Skin epidermis (tissue), 12 donors: ENCODE results near the gene DMD.
"Not testable (repeated sequence)": the region's sequence is repeated elsewhere in the genome, so short reads cannot be mapped to it uniquely, and the experiment has no call there.

Experiments used
- H3K27ac ChIP-seq, 21 experiments: fragments of 200-600 bp; sonication (generic) in 11 of 21; one replicate each; pipeline ENCODE4 v1.5.0; 2020; ENCODE audit warnings: mild to moderate bottlenecking in 3 of 21, inconsistent platforms in 2 of 21, moderate library complexity in 2 of 21
- H3K4me3 ChIP-seq, 7 experiments: fragments of 200-600 bp; sonication (generic) in 2 of 7; one replicate each; pipeline ENCODE4 v1.5.0; 2020; ENCODE audit warnings: inconsistent platforms in 2 of 7, mild to moderate bottlenecking in 2 of 7, moderate library complexity in 1 of 7

The DMD gene

GRCh38 chrX:32408389-32408788 lies 803.0 kb downstream of the DMD start:
- H3K4me3 ChIP-seq: no peak overlapping the region

GRCh38 chrX:32397562-32398216 lies 813.7 kb downstream of the DMD start:
- H3K27ac ChIP-seq: no peak overlapping the region

More at GRCh38 chrX:32408389-32408788, 803.0 kb downstream of the DMD start:
- no peak overlapping the region for H3K27ac ChIP-seq

GRCh38 chrX:32395878-32396277 lies 815.5 kb downstream of the DMD start:
- H3K27ac ChIP-seq: no peak overlapping the region

More at GRCh38 chrX:32397562-32398216, 813.7 kb downstream of the DMD start:
- H3K4me3 ChIP-seq: no peak overlapping the region

GRCh38 chrX:32392655-32393054 lies 818.7 kb downstream of the DMD start:
- H3K4me3 ChIP-seq: no peak overlapping the region

More at GRCh38 chrX:32395878-32396277, 815.5 kb downstream of the DMD start:
- no peak overlapping the region for H3K4me3 ChIP-seq

GRCh38 chrX:32370456-32371205 lies 840.7 kb downstream of the DMD start:
- Histone ChIP-seq H3K4me3 (no peak overlapping the region), H3K27ac (no peak overlapping the region)

More at GRCh38 chrX:32392655-32393054, 818.7 kb downstream of the DMD start:
- no peak overlapping the region for H3K27ac ChIP-seq

- H3K27ac ChIP-seq: no peak overlapping the region
- no peak overlapping the region for H3K4me3 ChIP-seq
Measured at GRCh38 chrX:32293962-32294700, 917.2 kb downstream of the DMD start.

GRCh38 chrX:32289356-32289755 lies 922.0 kb downstream of the DMD start:
- H3K4me3 ChIP-seq: no peak overlapping the region
- no peak overlapping the region for H3K27ac ChIP-seq

GRCh38 chrX:32281853-32282252 lies 929.5 kb downstream of the DMD start:
- H3K4me3 ChIP-seq: no peak overlapping the region
- no peak overlapping the region for H3K27ac ChIP-seq

- Histone ChIP-seq H3K4me3 (no peak overlapping the region), H3K27ac (no peak overlapping the region)
Measured at GRCh38 chrX:32280921-32281320, 930.4 kb downstream of the DMD start.

- no peak overlapping the region for H3K27ac ChIP-seq
- no peak overlapping the region for H3K4me3 ChIP-seq
Measured at GRCh38 chrX:32280489-32280888, 930.9 kb downstream of the DMD start.

GRCh38 chrX:32276153-32276552 lies 935.2 kb downstream of the DMD start:
- no peak overlapping the region for H3K4me3 ChIP-seq
- no peak overlapping the region for H3K27ac ChIP-seq

GRCh38 chrX:32269866-32270265 lies 941.5 kb downstream of the DMD start:
- Histone ChIP-seq H3K27ac (no peak overlapping the region), H3K4me3 (no peak overlapping the region)

GRCh38 chrX:32268207-32268606 lies 943.1 kb downstream of the DMD start:
- Histone ChIP-seq H3K4me3 (no peak overlapping the region), H3K27ac (no peak overlapping the region)

- no peak overlapping the region for H3K27ac ChIP-seq
- no peak overlapping the region for H3K4me3 ChIP-seq
Measured at GRCh38 chrX:32267796-32268195, 943.6 kb downstream of the DMD start.

GRCh38 chrX:32246675-32247074 lies 964.7 kb downstream of the DMD start:
- H3K4me3 ChIP-seq, H3K27ac ChIP-seq: not testable (repeated sequence)

GRCh38 chrX:32195611-32196010 lies 1015.7 kb downstream of the DMD start:
- Histone ChIP-seq H3K27ac (no peak overlapping the region), H3K4me3 (no peak overlapping the region)

GRCh38 chrX:32191316-32191715 lies 1020.0 kb downstream of the DMD start:
- Histone ChIP-seq H3K4me3 (no peak overlapping the region), H3K27ac (no peak overlapping the region)

- no peak overlapping the region for H3K4me3 ChIP-seq
- no peak overlapping the region for H3K27ac ChIP-seq
Measured at GRCh38 chrX:32185160-32185559, 1026.2 kb downstream of the DMD start.

- H3K27ac ChIP-seq: no peak overlapping the region
- H3K4me3 ChIP-seq: no peak overlapping the region
Measured at GRCh38 chrX:32183066-32183465, 1028.3 kb downstream of the DMD start.

- Histone ChIP-seq H3K4me3 (no peak overlapping the region), H3K27ac (no peak overlapping the region)
Measured at GRCh38 chrX:32176510-32176909, 1034.8 kb downstream of the DMD start.

- no peak overlapping the region for H3K27ac ChIP-seq
- no peak overlapping the region for H3K4me3 ChIP-seq
Measured at GRCh38 chrX:32170481-32170880, 1040.9 kb downstream of the DMD start.
